ENCODE data around the gene ITGB2. TPM values are rescaled to one million over a fixed set of nuclear protein-coding genes. Genes with fewer than 3 reads are reported as not detected.

ITGB2 gene
- total RNA-seq, 2 experiments from 2014 or later = 242 to 247 TPM

- ChIA-PET CTCF (no interaction called here), POLR2A (no interaction called here)
- H3K27ac Mint-ChIP-seq = no peak overlapping the region
These were observed 16.4 kb downstream of the ITGB2 start for GRCh38 chr21:44904141-44904923.

GRCh38 chr21:44903689-44904088, 17.0 kb downstream of the ITGB2 start:
- no peaks in the 10 kb centered on the region for H3K27me3 Mint-ChIP-seq
- H3K4me1 Mint-ChIP-seq (ENCODE audit: low read depth) = peaks cover 6% of the 10 kb centered on the region
- no peak overlapping the region for H3K27ac Mint-ChIP-seq
- DNase-seq = no peak
- ChIA-PET POLR2A (no interaction called here), CTCF (no interaction called here)
- H3K36me3 Mint-ChIP-seq = peaks cover 53% of the 10 kb centered on the region
- H3K9me3 Mint-ChIP-seq = no peaks in the 10 kb centered on the region
- intact Hi-C loops (cut with micrococcal nuclease) = no loop called here
- no peak overlapping the region for H3K4me3 Mint-ChIP-seq

More at GRCh38 chr21:44904141-44904923, 16.4 kb downstream of the ITGB2 start:
- peaks cover 10% of the 10 kb centered on the region for H3K4me1 Mint-ChIP-seq (ENCODE audit: low read depth)
- DNase-seq = no peak
- H3K4me3 Mint-ChIP-seq = no peak overlapping the region
- no peaks in the 10 kb centered on the region for H3K9me3 Mint-ChIP-seq
- no peaks in the 10 kb centered on the region for H3K27me3 Mint-ChIP-seq
- H3K36me3 Mint-ChIP-seq = peaks cover 56% of the 10 kb centered on the region
- intact Hi-C loops (cut with micrococcal nuclease) = no loop called here

DNA sequence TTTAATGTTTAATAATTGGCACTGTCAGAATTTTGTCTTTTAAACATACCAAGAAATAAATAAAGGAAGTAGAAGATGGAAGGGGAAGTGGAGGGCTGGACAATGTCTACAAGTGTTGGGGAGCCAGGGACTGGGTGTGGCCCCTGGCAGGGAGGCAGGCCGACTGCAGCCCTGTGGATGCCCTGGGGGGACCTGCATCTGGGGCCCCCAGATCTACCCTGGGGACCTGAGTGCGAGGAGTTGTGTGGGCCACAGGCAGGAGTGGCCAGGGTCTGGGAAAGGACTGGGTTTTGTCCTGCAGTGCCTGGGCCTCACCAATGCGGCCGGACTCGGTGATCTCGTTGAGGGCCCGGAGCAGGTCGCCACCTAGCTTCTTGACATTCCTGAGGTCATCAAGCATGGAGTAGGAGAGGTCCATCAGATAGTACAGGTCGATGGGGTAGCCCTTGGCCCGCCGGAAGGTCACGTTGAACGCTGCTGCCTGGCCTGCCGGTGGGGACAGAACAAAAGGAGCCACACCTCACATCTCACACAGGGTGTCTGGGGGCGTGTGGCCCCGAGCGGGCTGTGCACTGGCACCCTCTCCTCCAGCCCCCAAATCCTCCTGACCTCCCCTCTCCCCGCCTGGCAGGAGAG, 17.5 kb downstream of the ITGB2 start:
- no peaks in the 10 kb centered on the region for H3K27me3 Mint-ChIP-seq
- H3K36me3 Mint-ChIP-seq = peaks cover 54% of the 10 kb centered on the region
- intact Hi-C loops (cut with micrococcal nuclease) = no loop called here
- DNase-seq = no peak
- H3K27ac Mint-ChIP-seq = no peak overlapping the region
- ChIA-PET POLR2A (no interaction called here), CTCF (no interaction called here)
- H3K4me3 Mint-ChIP-seq = no peak overlapping the region
- no peaks in the 10 kb centered on the region for H3K9me3 Mint-ChIP-seq
- H3K4me1 Mint-ChIP-seq (ENCODE audit: low read depth) = peaks cover 3% of the 10 kb centered on the region

DNA sequence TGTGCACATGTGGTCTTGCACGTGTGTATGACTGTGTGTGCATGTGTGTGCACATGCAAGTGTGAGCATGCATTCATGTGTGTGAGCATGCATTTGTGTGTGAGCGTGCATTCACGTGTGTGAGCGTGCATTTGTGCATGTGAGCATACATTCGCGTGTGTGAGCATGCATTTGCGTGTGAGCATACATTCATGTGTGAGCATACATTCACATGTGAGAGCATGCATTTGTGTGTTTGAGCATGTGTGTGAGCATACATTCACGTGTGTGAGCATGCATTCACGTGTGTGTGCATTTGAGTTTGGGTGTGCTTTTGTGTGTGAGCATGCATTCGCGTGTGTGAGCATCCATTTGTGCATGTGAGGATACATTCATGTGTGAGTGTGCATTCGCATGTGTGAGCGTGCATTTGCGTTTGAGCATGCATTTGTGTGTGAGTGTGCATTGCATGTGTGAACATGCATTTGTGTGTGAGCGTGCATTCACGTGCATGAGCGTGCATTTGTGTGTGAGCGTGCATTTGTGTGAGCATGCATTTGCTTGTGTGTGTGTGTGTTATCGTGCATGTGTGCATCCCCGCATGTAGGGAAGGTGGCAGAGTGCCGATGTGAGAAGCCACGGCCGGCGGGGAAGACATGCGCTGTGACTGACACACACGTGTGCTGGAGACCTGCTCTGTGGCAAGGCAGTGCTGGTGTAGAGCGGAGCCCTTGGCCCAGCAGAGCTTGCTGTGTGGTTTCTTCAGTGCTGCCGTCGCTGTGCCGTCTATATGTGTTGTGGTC, 18.2 kb downstream of the ITGB2 start:
- H3K9me3 Mint-ChIP-seq = no peaks in the 10 kb centered on the region
- CTCF ChIA-PET = no interaction called here
- intact Hi-C loops (cut with micrococcal nuclease) = no loop called here

DNA sequence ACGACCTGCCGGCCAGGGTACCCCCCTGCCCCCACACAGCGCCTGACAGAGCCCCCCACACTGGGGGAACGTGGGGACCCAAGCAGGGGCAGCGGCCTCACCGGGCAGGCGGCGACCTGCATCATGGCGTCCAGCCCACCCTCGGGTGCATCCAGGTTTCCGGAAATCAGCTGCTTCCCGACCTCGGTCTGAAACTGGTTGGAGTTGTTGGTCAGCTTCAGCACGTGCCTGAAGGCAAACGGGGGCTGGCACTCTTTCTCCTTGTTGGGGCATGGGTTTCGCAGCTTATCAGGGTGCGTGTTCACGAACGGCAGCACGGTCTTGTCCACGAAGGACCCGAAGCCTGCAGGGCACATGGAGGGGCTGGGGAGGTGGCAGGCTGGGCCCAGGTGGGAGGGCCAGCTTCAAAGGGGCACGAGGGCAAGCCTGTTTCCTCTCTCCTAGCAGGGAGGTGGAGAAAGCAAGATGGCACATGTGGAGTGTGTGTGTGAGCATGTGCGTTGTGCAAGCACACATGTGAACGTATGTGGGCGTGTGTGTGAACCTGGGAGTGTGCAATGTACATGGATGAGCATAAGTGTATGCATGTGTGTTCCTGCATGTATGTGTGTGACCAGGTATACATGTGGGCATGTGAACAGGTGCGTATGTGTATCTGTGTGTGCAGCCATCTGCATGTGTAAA, 19.2 kb downstream of the ITGB2 start:
- intact Hi-C loops (cut with micrococcal nuclease) = no loop called here
- H3K27me3 Mint-ChIP-seq = no peaks in the 10 kb centered on the region
- H3K9me3 Mint-ChIP-seq = no peaks in the 10 kb centered on the region
- ChIA-PET CTCF (no interaction called here), POLR2A (no interaction called here)
- H3K36me3 Mint-ChIP-seq = peaks cover 54% of the 10 kb centered on the region
- no peak for DNase-seq
- H3K27ac Mint-ChIP-seq = no peak overlapping the region
- no peak overlapping the region for H3K4me3 Mint-ChIP-seq
- H3K4me1 Mint-ChIP-seq (ENCODE audit: low read depth) = peaks cover 2% of the 10 kb centered on the region

More for the DNA sequence above, 18.2 kb downstream of the ITGB2 start:
- Mint-ChIP-seq H3K27me3 (no peaks in the 10 kb centered on the region), H3K4me1 (ENCODE audit: low read depth) (peaks cover 3% of the 10 kb centered on the region), H3K27ac (no peak overlapping the region), H3K36me3 (peaks cover 54% of the 10 kb centered on the region), H3K4me3 (no peak overlapping the region)
- POLR2A ChIA-PET = no interaction called here
- DNase-seq = no peak

GRCh38 chr21:44900559-44901251, 20.0 kb downstream of the ITGB2 start:
- Mint-ChIP-seq H3K4me3 (no peak overlapping the region), H3K4me1 (ENCODE audit: low read depth) (no peaks in the 10 kb centered on the region), H3K9me3 (no peaks in the 10 kb centered on the region), H3K27me3 (no peaks in the 10 kb centered on the region), H3K27ac (peak overlapping the region; percentile 49), H3K36me3 (peaks cover 53% of the 10 kb centered on the region)
- no peak for DNase-seq
- CTCF ChIA-PET = no interaction called here
- intact Hi-C loops (cut with micrococcal nuclease) = no loop called here
- POLR2A ChIA-PET = no interaction called here

DNA sequence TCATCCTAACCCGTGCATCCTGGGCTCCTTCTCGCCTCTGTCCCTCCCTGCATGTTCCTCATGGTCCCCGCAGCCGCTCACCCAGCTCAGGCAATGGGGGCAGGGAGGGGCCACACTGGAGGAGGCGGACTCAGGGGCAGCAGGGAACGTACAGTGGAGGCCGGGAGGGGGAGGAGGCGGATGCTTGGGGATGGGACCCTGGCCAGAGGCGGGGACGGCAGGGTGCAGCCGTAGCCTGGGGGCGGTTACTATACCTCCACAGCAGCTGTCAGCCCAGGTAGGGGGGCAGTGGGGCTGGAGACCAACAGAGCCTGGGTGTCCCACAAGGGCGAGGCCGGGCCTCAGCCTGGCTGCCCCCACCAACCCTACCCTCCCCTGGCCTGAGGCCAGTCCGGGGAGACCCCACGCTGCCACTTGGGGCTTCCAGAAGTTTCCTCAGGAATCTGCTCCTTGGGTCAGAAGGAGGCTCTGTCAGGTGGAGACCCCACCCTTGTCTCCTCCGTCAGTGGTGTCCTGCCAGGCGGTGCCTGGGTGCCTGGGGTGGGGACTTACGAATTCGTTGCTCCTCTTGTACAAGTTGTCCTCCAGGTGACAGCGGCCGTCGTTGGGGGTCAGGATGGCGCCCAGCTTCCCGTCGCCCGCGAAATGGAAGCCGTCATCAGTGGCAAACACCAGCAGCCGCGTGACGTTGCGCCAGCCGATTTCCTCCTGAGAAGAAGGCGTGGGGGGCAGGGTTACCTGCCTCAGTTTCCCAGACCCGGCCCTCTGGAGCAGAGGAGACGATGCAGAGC, 20.7 kb downstream of the ITGB2 start:
- intact Hi-C loops (cut with micrococcal nuclease) = no loop called here
- Mint-ChIP-seq H3K36me3 (peaks cover 51% of the 10 kb centered on the region), H3K4me1 (ENCODE audit: low read depth) (no peaks in the 10 kb centered on the region), H3K27me3 (no peaks in the 10 kb centered on the region), H3K9me3 (no peaks in the 10 kb centered on the region), H3K4me3 (no peak overlapping the region), H3K27ac (no peak overlapping the region)
- ChIA-PET POLR2A (no interaction called here), CTCF (no interaction called here)
- no peak for DNase-seq

- H3K27me3 Mint-ChIP-seq = no peaks in the 10 kb centered on the region
- H3K9me3 Mint-ChIP-seq = no peaks in the 10 kb centered on the region
- H3K36me3 Mint-ChIP-seq = peaks cover 45% of the 10 kb centered on the region
- ChIA-PET POLR2A (interaction anchor here (1.6 kb wide), 1 partner anchor 11 kb away, joined by 4 read pairs; no protein-coding TSS in a partner anchor), CTCF (interaction anchor here (1.0 kb wide), 1 partner anchor 51 kb away, joined by 3 read pairs; no protein-coding TSS in a partner anchor)
- DNase-seq = no peak
- H3K27ac Mint-ChIP-seq = no peak overlapping the region
- H3K4me3 Mint-ChIP-seq = no peak overlapping the region
- intact Hi-C loops (cut with micrococcal nuclease) = no loop called here
- no peaks in the 10 kb centered on the region for H3K4me1 Mint-ChIP-seq (ENCODE audit: low read depth)
These were observed 21.6 kb downstream of the ITGB2 start for GRCh38 chr21:44898851-44899767.

GRCh38 chr21:44898011-44898488, 22.6 kb downstream of the ITGB2 start:
- intact Hi-C loops (cut with micrococcal nuclease) = no loop called here
- DNase-seq = no peak
- Mint-ChIP-seq H3K9me3 (no peaks in the 10 kb centered on the region), H3K4me1 (ENCODE audit: low read depth) (peaks cover 8% of the 10 kb centered on the region), H3K4me3 (no peak overlapping the region), H3K27me3 (no peaks in the 10 kb centered on the region), H3K27ac (peak overlapping the region; percentile 18), H3K36me3 (peaks cover 39% of the 10 kb centered on the region)
- ChIA-PET POLR2A (interaction anchor here (0.9 to 1.6 kb wide), 3 partner anchors 12 to 29 kb away, joined by 3 to 5 read pairs (median 4); no protein-coding TSS in a partner anchor), CTCF (interaction anchor here (0.7 to 6.3 kb wide), 5 partner anchors 14 to 230 kb away, joined by 3 to 76 read pairs (median 4); no protein-coding TSS in a partner anchor)

DNA sequence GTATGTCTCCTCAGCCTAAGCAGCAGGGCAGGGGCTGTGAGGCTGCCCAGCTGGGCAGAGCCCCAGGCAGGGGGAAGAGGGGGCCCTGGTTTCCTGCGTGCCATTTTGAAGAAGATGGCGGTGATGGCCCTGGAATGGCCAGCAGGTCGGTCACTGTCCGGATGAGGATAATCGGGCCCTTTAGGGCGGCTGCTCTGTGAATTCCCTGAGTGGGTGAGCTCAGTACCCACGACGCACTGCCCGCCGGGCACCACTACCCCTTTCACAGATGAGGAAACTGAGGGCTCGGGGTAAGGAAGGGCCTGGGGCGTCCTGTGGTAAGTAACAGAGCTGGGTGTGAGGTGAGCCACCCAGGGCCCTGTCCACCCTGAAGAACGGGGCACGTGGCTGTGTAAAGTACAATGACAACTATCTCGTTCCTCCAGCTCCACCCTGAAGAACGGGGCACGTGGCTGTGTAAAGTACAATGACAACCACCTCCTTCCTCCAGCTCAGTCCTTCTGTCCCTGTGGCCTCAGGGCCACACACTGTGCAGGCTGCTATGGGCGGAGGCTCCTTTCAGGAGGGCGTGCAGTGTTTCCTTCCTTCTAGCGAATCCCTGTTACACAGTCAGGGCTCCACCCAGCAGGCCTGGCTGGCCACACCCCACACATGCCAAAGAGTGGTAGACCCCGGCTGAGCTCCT, 23.2 kb downstream of the ITGB2 start:
- H3K36me3 Mint-ChIP-seq = peaks cover 33% of the 10 kb centered on the region
- no peak overlapping the region for H3K4me3 Mint-ChIP-seq
- ChIA-PET CTCF (interaction anchor here (0.7 to 6.3 kb wide), 5 partner anchors 14 to 231 kb away, joined by 3 to 76 read pairs (median 4); no protein-coding TSS in a partner anchor), POLR2A (interaction anchor here (0.9 to 1.9 kb wide), 4 partner anchors 13 to 30 kb away, joined by 3 to 5 read pairs (median 4); no protein-coding TSS in a partner anchor)
- no peak overlapping the region for H3K27ac Mint-ChIP-seq
- intact Hi-C loops (cut with micrococcal nuclease) = no loop called here
- peaks cover 13% of the 10 kb centered on the region for H3K4me1 Mint-ChIP-seq (ENCODE audit: low read depth)
- no peaks in the 10 kb centered on the region for H3K9me3 Mint-ChIP-seq
- no peaks in the 10 kb centered on the region for H3K27me3 Mint-ChIP-seq
- no peak for DNase-seq

All from activated CD4-positive, alpha-beta memory T cell treated with anti-CD3 and anti-CD28 coated beads for 36 hours (primary cell).